ENCODE measurements around the gene SUB1. TPM values are rescaled to one million over a fixed set of nuclear protein-coding genes. Genes with fewer than 3 reads are reported as not detected.

Gene SUB1
- total RNA-seq, 4 donors from 2014 or later, result 59.6 to 280 (median 134) TPM

DNA sequence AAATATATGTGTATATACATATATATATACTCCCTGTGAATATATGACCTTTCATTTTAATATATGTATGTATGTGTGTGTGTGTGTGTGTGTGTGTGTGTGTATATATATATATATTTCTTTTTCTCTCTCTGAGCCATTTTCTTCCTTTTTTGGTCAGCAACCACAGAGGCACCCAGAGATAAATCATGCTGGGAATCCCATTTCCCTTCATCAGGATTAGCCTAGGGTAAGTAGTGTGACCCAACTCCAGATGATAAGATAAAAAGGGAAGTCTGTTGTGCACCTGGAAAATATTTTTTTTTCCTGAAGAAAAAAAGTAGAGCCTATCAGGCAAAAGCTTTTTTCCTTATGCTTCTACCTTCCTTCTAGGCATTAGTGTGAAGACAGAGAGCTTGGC lies 25.4 kb upstream of the SUB1 start:
- no peak for TF ChIP-seq POLR2A (IDR thresholded peaks at IDR 0.05)
- no peak for TF ChIP-seq CTCF (IDR thresholded peaks at IDR 0.05)
- no peak for DNase-seq
- H3K27me3 ChIP-seq, result no peaks in the 10 kb centered on the region
- no peaks in the 10 kb centered on the region for H3K4me1 ChIP-seq
- no peaks in the 10 kb centered on the region for H3K9me3 ChIP-seq
- intact Hi-C loops (cut with DNase I), result no loop called here
- H3K36me3 ChIP-seq, result no peaks in the 10 kb centered on the region
- H3K4me3 ChIP-seq, result no peak overlapping the region
- H3K27ac ChIP-seq, result no peak overlapping the region

DNA sequence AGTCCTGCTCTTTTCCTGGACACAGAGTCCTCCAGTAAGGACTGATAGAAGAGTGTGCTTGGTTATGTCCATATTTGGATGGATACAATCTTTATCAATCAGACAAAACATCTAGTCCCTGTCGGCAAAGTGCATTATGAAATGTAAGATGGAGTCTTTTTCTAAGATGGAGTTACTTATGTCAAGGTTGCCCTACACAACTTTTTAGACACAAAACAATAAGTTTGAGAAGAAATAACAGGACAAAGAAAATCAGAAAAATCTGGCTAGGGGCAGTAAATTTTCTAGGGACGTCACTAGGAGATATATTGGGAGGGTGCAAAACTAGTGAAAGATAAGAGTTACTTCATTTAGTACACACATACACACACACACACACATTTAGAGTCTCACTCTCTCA lies 23.3 kb upstream of the SUB1 start:
- no peaks in the 10 kb centered on the region for H3K4me1 ChIP-seq
- TF ChIP-seq POLR2A (IDR thresholded peaks at IDR 0.05) (no peak), CTCF (IDR thresholded peaks at IDR 0.05) (no peak)
- intact Hi-C loops (cut with DNase I), result no loop called here
- H3K4me3 ChIP-seq, result no peak overlapping the region
- no peaks in the 10 kb centered on the region for H3K9me3 ChIP-seq
- no peaks in the 10 kb centered on the region for H3K36me3 ChIP-seq
- H3K27me3 ChIP-seq, result no peaks in the 10 kb centered on the region
- no peak for DNase-seq
- no peak overlapping the region for H3K27ac ChIP-seq
- 89 to 97% methylated on average over 2 of the region's 2 CpGs for WGBS, 2 donors

DNA sequence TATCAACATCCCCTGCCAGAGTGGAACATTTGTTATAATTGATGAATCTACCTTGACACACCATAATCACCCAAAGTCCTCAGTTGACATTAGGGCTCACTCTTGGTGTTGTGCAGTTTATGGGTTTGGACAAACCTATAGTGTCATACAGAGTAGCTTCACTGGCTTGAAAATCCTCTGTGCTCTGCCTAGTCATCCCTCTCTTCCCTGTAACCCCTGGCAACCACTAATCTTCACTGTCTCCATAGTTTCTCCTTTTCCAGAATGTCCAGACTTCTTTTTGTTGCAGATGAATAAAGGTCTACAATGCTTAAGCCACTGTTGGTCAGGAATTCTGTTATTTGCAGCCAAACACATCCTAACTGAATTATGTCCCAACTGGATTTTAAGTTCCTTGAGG lies 22.5 kb upstream of the SUB1 start:
- no peaks in the 10 kb centered on the region for H3K27me3 ChIP-seq
- H3K4me3 ChIP-seq, result no peak overlapping the region
- DNase-seq, result no peak
- intact Hi-C loops (cut with DNase I), result no loop called here
- H3K27ac ChIP-seq, result no peak overlapping the region
- H3K4me1 ChIP-seq, result no peaks in the 10 kb centered on the region
- H3K9me3 ChIP-seq, result no peaks in the 10 kb centered on the region
- no peak for TF ChIP-seq POLR2A (IDR thresholded peaks at IDR 0.05)
- TF ChIP-seq CTCF (IDR thresholded peaks at IDR 0.05), result no peak
- H3K36me3 ChIP-seq, result no peaks in the 10 kb centered on the region

DNA sequence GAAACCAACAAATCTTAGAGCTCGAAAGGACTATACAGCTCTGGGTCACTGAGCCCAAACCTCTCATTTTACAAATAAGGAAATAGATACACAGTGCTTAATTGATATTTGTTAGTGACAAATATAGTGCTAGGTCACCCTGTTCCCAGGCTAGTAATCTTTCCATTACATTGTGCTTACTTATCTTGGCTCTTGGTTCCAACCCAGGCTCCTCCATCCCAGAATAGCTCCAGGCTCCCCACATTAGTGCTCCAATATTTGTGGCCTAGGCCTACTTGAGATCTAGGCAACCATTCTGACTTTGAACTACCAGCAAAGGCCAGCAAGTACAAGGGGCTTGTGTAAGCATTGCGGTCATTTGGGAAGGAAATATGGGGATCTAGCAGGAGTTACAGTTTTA lies 21.7 kb upstream of the SUB1 start:
- intact Hi-C loops (cut with DNase I), result no loop called here
- DNase-seq, result no peak
- no peak overlapping the region for H3K27ac ChIP-seq
- WGBS, 2 donors, result 83 to 92% methylated on average over 1 to 2 of the region's 2 CpGs
- no peaks in the 10 kb centered on the region for H3K27me3 ChIP-seq
- no peak overlapping the region for H3K4me3 ChIP-seq
- H3K9me3 ChIP-seq, result no peaks in the 10 kb centered on the region
- TF ChIP-seq POLR2A (IDR thresholded peaks at IDR 0.05) (no peak), CTCF (IDR thresholded peaks at IDR 0.05) (no peak)
- H3K4me1 ChIP-seq, result no peaks in the 10 kb centered on the region
- no peaks in the 10 kb centered on the region for H3K36me3 ChIP-seq

- no peaks in the 10 kb centered on the region for H3K9me3 ChIP-seq
- no peaks in the 10 kb centered on the region for H3K36me3 ChIP-seq
- H3K27ac ChIP-seq, result no peak overlapping the region
- TF ChIP-seq POLR2A (IDR thresholded peaks at IDR 0.05), result no peak
- TF ChIP-seq CTCF (IDR thresholded peaks at IDR 0.05), result no peak
- no peaks in the 10 kb centered on the region for H3K4me1 ChIP-seq
- H3K4me3 ChIP-seq, result no peak overlapping the region
- H3K27me3 ChIP-seq, result no peaks in the 10 kb centered on the region
- no peak for DNase-seq
- 58 to 80% methylated on average over 1 of the region's 1 CpG for WGBS, 2 donors
- intact Hi-C loops (cut with DNase I), result no loop called here
These were observed 20.2 kb upstream of the SUB1 start for GRCh38 chr5:32565145-32565544.
